ENCODE data around the gene FAM81A. TPM values are rescaled to one million over a fixed set of nuclear protein-coding genes. Genes with fewer than 3 reads are reported as not detected.

The FAM81A gene
- polyA plus RNA-seq, 2 of the 4 experiments (the other 2 are of a cell fraction): 13.1 to 15.1 TPM

DNA sequence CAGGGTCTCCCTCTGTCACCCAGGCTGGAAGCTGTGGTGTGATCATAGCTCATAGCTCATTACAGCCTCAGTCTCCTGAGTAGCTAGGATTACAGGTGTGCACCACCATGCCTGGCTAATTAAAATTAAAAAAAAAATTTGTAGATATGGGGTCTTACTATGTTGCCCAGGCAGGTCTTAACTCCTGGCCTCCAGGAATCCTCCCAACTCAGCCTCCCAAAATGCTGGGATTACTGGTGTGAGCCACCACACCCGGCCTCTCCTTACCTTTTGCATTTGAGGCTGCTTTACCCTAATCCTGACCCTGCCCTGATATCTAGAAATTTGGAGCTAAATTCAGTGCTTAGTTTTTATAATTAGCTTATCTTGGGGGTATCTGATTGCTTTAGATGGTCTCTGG, 90.4 kb downstream of the FAM81A start:
- Histone ChIP-seq H3K4me1 (peaks cover 10% of the 10 kb centered on the region; the same call in 1 of the 3 replicates), H3K27ac (no peak overlapping the region), H3K9me3 (no peaks in the 10 kb centered on the region), H3K4me2 (no peak overlapping the region; the same call in 2 of the 3 replicates), H3K4me3 (no peak overlapping the region)
- FAIRE-seq (no peak), DNase-seq (ENCODE audit: low read depth in 1 of 2, low spot score in 1 of 2) (no peak), ATAC-seq (peak; percentile 2 to 4; a peak in 2 of 6 replicates)
- CTCF ChIA-PET: interaction anchor here (0.6 to 12.0 kb wide), 104 partner anchors 9 to 1976 kb away, joined by 3 to 685 read pairs (median 4); partner anchors contain the start of genes CCNB2, GCNT3, GTF2A2 and RNF111
- POLR2A ChIA-PET: interaction anchor here (0.6 to 1.5 kb wide), 3 partner anchors 86 to 129 kb away, joined by 3 to 6 read pairs (median 4); partner anchors contain the start of gene GTF2A2
- TF ChIP-seq MAZ (IDR thresholded peaks at IDR 0.05; ENCODE audit: borderline replicate concordance, low read depth, low read length): no peak
- TF ChIP-seq HEYL (CRISPR knock-in tag; IDR thresholded peaks at IDR 0.05): no peak
- TF ChIP-seq PHF8 (IDR thresholded peaks at IDR 0.05; ENCODE audit: borderline replicate concordance, low read depth): no peak
- TF ChIP-seq PBX3 (IDR thresholded peaks at IDR 0.05): no peak
- TF ChIP-seq, protein P1, sequence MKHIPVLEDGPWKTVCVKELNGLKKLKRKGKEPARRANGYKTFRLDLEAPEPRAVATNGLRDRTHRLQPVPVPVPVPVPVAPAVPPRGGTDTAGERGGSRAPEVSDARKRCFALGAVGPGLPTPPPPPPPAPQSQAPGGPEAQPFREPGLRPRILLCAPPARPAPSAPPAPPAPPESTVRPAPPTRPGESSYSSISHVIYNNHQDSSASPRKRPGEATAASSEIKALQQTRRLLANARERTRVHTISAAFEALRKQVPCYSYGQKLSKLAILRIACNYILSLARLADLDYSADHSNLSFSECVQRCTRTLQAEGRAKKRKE (CRISPR knock-in tag; IDR thresholded peaks at IDR 0.05; ENCODE audit: low read depth): no peak
- no peak for TF ChIP-seq HDAC2 (IDR thresholded peaks at IDR 0.05)
- 85% methylated on average over 1 of the region's 1 CpG for WGBS (ENCODE audit: missing lambda C conversion rate)

GRCh38 chr15:59528961-59529402, 91.0 kb downstream of the FAM81A start:
- CTCF ChIA-PET: interaction anchor here (0.6 to 12.0 kb wide), 118 partner anchors 8 to 1977 kb away, joined by 3 to 685 read pairs (median 4); partner anchors contain the start of genes CCNB2, GCNT3, GTF2A2 and RNF111
- POLR2A ChIA-PET: interaction anchor here (0.6 to 1.5 kb wide), 7 partner anchors 82 to 758 kb away, joined by 3 to 6 read pairs (median 3); partner anchors contain the start of genes BNIP2, GCNT3, GTF2A2 and MINDY2
- Histone ChIP-seq H3K4me2 (peak overlapping the region; percentile 33; the same call in 2 of the 3 replicates), H3K4me3 (no peak overlapping the region), H3K9me3 (no peaks in the 10 kb centered on the region), H3K27ac (no peak overlapping the region), H3K4me1 (peaks cover 10% of the 10 kb centered on the region; the same call in 1 of the 3 replicates)
- DNase-seq (ENCODE audit: low read depth in 1 of 2, low spot score in 1 of 2) (peak; percentile 74 to 93), ATAC-seq (peak; percentile 95 to 99), FAIRE-seq (peak; percentile 91)
- TF ChIP-seq HOXB5 (CRISPR knock-in tag; IDR thresholded peaks at IDR 0.05) (peak; percentile 65; the same call in 1 of the 2 replicates), EHMT2 (IDR thresholded peaks at IDR 0.05; ENCODE audit: low read depth) (no peak), CBX8 (IDR thresholded peaks at IDR 0.05) (no peak), MAFK (IDR thresholded peaks at IDR 0.05; ENCODE audit: partially characterized antibody) (peak; percentile 100), MYC (IDR thresholded peaks at IDR 0.05; ENCODE audit: borderline replicate concordance, low read length) (no peak), FOXS1 (CRISPR knock-in tag; IDR thresholded peaks at IDR 0.05) (0 out of 2 replicates have a peak, but pooled peaks have one; percentile 60), HOXA7 (CRISPR knock-in tag; IDR thresholded peaks at IDR 0.05) (peak; percentile 80; the same call in 1 of the 2 replicates), E2F6 (IDR thresholded peaks at IDR 0.05; ENCODE audit: borderline replicate concordance, low read depth) (peak; percentile 62), CEBPB (IDR thresholded peaks at IDR 0.05) (no peak), SMC3 (IDR thresholded peaks at IDR 0.05) (peak; percentile 94), RFX5 (IDR thresholded peaks at IDR 0.05) (0 out of 2 replicates have a peak, but pooled peaks have one; percentile 50), CTCF (IDR thresholded peaks at IDR 0.05) (peak; percentile 97), RAD21 (conservative IDR thresholded peaks at IDR 0.05 in 1 of 2, IDR thresholded peaks at IDR 0.05 in 1 of 2) (peak; percentile 99)
- TF ChIP-seq, protein P2, sequence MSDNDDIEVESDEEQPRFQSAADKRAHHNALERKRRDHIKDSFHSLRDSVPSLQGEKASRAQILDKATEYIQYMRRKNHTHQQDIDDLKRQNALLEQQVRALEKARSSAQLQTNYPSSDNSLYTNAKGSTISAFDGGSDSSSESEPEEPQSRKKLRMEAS (IDR thresholded peaks at IDR 0.05): peak; percentile 63
- TF ChIP-seq, protein P1 (CRISPR knock-in tag; IDR thresholded peaks at IDR 0.05; ENCODE audit: low read depth): 0 out of 2 replicates have a peak, but pooled peaks have one; percentile 45
- 13% methylated on average over 8 of the region's 8 CpGs for WGBS (ENCODE audit: missing lambda C conversion rate)
